NCI-H146 treated with DMSO at 0.1 percent for 48 hours (cell line): ENCODE measurements around the gene SLX4.

Source experiments
- DNase-seq: peaks from one replicate; lab custom pipeline; 2025; ENCODE audit not compliant: unreplicated experiment; lab: John Stamatoyannopoulos, UW

SLX4 gene

GRCh38 chr16:3601614-3602319 lies 9.6 kb downstream of the SLX4 start:
- DNase-seq = no peak

GRCh38 chr16:3599922-3600321 lies 11.5 kb downstream of the SLX4 start:
- DNase-seq = no peak

GRCh38 chr16:3599121-3599520 lies 12.3 kb downstream of the SLX4 start:
- DNase-seq = no peak

DNA sequence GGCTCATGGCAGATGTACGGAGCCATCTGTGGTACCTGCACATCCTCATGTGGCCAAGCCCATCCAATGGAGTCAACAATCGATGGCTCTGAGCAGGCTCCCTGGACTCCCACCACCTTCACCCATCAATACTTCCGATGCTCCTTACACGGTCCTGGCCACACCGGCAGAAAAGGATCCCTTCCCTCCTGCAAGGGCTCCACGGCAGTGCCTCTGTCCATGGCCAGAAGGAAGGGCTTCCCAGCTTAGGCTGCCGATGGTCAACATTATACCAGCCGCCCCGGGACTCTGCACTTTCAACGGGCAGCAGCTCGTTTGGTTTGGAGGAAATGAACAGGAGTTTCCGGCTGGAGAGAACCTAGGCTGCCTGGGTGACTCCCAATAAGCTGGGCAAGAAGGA lies 13.2 kb downstream of the SLX4 start:
- no peak for DNase-seq

- no peak for DNase-seq
Observed at GRCh38 chr16:3597676-3598075, 13.7 kb downstream of the SLX4 start.

DNA sequence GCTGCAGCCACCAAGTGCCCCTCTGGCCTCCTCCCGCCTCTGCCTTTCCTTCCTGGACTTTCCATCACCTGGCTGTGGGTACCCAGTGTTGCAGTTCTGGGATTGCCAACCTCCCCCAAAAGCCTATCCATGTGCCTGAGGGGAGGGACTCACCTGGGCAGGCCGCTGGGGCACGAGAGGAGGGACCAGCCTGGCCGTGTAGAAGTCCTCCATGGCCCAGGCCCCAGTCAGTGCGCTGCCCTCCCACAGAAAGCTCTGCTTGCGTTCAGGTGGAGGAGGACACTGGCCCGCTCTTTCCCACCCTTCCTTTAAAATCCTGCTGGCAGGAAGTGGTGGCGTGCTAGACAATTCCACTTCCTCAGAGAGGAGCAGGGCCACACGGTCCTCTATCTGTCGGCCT lies 14.2 kb downstream of the SLX4 start:
- no peak for DNase-seq

GRCh38 chr16:3596101-3596861 lies 15.1 kb downstream of the SLX4 start:
- no peak for DNase-seq

DNA sequence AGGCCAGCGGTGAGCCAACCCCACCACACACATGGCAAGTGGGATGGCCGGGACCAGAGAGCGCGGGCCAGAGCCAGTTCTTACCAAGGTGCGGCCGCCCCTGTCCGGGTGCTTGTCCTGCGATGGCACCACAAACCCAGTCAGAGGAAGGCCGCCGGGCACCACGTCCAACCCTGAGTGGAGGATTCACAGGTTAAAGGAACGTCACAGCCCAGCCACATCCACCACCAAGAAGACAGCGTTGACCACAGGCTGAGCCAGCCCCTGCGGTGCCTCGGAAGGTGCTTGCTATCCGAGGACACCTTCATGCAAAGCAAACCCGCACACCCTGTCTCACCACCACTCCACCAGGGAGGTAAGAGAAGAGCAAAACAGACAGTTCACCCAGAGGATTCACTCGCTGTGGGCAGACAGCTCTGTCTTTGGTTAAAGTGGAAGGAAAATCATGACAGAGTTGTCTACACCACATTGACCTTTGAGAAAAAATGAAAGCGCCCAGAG lies 15.8 kb downstream of the SLX4 start:
- no peak for DNase-seq

GRCh38 chr16:3595110-3595486 lies 16.3 kb downstream of the SLX4 start:
- DNase-seq = no peak

- DNase-seq = no peak
Observed at GRCh38 chr16:3594316-3595109, 16.9 kb downstream of the SLX4 start.

DNA sequence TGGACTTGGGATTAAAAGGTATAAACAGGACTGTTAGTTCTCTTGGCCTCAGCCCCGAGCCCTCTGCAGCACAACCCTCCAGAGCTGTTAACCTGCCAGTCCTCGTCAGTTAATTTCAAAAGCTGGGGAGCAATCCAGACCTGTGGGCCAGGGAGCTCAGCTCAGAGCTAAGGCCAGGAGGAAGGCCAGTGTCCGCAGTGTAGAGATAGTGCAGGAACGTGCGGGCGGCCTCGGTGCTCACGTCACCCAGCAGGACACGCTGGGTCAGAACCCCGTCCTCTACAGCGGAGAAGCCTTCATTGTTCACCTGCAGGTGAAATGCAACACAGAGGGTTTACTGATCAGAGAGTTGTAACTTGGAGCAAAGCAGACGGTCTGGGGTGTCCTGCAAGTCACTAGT lies 18.8 kb downstream of the SLX4 start:
- DNase-seq = no peak

DNA sequence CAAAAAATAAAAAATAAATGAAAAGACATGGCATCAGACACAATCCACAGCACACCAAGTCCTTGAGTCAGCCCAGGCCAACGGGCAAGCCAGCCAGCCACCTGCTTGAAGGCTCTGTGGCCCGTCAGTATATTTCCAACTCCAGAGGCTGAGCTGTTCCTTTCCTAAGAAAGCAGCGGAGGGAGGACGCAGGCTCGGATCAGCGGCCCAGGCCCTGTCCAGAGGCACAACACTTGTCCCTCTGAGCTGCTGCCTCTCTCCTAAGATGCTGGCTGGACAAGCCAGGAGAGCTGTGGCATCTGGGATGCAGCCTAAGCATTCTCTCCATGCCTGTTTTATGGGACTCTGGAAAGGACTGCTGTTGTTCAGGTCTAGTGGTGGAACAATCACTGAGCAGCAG lies 19.4 kb downstream of the SLX4 start:
- no peak for DNase-seq

- no peak for DNase-seq
Observed at GRCh38 chr16:3591436-3591803, 20.0 kb downstream of the SLX4 start.

DNA sequence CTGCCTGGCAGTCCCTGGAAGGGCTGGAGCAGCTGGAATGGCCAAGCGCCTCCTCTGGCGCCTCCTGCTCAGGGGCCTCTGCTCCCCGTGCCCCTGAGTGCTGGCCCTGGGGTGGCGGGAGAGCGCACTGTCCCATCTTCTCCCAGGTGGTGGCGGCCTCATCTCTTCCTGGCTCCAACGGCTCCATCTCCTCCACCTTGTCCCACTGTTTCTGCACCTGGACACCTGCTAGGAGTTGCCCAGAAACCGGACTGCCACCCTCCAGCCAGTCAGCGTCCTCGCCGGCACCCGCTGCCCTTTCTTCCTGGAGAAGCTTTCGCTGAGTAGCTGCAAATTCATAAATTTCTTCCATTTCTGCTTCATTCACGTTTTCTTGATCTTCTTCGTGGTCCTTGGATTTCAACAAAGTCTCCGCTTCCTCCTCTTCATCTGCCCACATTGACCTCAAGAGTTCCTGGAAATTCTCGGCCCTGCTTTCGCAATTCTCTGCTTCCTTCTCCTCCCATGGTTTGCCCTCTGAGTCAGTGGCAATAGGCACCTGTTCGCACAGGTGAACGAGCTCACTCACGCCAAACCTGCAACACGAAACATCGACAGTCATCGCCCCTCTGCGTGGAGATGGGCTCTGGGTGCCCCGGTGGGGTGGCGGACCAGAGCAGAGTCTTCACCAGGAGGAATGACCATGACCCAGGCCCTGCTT lies 20.5 kb downstream of the SLX4 start:
- no peak for DNase-seq

- no peak for DNase-seq
Observed at GRCh38 chr16:3589991-3590701, 21.3 kb downstream of the SLX4 start.

DNA sequence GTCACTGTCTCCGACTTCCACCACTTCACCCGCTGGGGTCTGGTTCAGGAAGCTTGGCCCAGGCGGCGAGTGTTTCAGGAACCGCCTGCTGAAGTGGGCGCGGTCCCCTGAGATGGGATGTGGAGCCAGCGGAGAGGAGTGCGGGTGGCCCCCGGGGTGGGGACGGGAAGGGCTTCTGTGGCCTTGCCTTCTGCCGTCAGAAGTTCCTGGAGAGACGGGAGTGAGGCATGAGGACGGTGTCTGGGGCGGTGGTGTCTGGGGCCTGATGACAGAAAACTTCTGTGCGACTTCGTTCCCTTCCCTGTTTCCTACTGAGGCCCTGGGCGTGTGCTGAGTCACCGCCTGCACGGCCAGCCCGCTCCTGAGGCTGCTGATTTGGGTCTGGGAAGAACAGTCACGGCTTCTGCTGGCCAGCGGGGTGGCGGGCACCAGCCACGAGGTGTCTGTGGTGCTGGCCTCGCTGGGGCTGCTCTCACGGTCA lies 21.9 kb downstream of the SLX4 start:
- DNase-seq = no peak

DNA sequence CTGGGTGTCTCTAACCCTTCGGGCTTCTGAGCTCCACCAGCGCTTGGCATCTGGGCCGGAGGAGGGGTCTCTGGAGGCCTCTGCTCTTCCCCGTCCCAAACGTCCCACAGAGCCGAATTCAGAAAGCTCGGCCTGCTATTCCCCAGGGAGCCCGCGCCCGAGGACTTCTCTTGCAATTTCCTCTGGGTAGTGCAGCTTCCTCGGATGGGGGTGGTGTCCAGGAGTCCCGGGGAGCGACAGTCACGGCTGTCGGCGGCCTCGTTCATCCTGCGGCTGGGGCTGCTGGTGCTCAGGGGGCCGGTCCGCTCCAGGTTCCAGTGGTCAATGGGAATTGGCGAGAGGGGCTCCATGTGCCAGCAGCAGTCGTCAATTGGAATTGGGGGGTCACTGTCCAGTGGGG lies 22.4 kb downstream of the SLX4 start:
- DNase-seq = no peak

GRCh38 chr16:3587547-3588110 lies 23.8 kb downstream of the SLX4 start:
- DNase-seq = no peak

DNA sequence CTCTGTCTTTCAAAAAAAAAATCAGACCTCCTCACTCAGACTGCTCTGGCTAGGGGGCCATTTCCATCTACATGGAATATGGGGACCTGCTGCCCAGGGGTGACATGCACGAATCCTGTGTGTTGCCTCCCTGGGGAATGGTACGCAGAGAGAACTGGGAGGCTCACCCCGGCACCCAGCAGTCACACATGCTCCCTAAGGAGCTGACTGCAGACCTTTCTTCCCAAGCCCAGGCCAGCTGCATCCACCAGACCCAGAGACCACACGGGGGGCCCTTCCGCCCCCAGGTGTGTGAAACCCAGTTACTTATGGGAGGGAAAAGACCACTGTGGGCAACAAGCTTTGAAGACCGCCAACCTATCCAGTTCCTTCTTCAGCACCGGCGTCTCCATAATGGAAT lies 27.0 kb downstream of the SLX4 start:
- DNase-seq = no peak
